Measurements from ENCODE around the gene EFNA5.

EFNA5 gene

GRCh38 chr5:107430071-107430625 lies 240.6 kb downstream of the EFNA5 start:
- no peak for DNase-seq (ENCODE audit: low read depth in 2 of 2)

GRCh38 chr5:107428303-107428813 lies 242.4 kb downstream of the EFNA5 start:
- no peak for DNase-seq (ENCODE audit: low read depth in 2 of 2)

- no peak for DNase-seq (ENCODE audit: low read depth in 2 of 2)
These were observed 243.9 kb downstream of the EFNA5 start for GRCh38 chr5:107426872-107427271.

GRCh38 chr5:107426209-107426608 lies 244.5 kb downstream of the EFNA5 start:
- no peak for DNase-seq (ENCODE audit: low read depth in 2 of 2)

- DNase-seq (ENCODE audit: low read depth in 2 of 2), result no peak
These were observed 245.2 kb downstream of the EFNA5 start for GRCh38 chr5:107425541-107426031.

- DNase-seq (ENCODE audit: low read depth in 2 of 2), result no peak
These were observed 246.2 kb downstream of the EFNA5 start for GRCh38 chr5:107424491-107424890.

- DNase-seq (ENCODE audit: low read depth in 2 of 2), result no peak
These were observed 248.2 kb downstream of the EFNA5 start for GRCh38 chr5:107422494-107422893.

- DNase-seq (ENCODE audit: low read depth in 2 of 2), result no peak
These were observed 251.2 kb downstream of the EFNA5 start for GRCh38 chr5:107419498-107419897.

- no peak for DNase-seq (ENCODE audit: low read depth in 2 of 2)
These were observed 251.8 kb downstream of the EFNA5 start for GRCh38 chr5:107418902-107419301.

GRCh38 chr5:107418071-107418470 lies 252.7 kb downstream of the EFNA5 start:
- no peak for DNase-seq (ENCODE audit: low read depth in 2 of 2)

- DNase-seq (ENCODE audit: low read depth in 2 of 2), result no peak
These were observed 255.0 kb downstream of the EFNA5 start for GRCh38 chr5:107415762-107416161.

- no peak for DNase-seq (ENCODE audit: low read depth in 2 of 2)
These were observed 255.9 kb downstream of the EFNA5 start for GRCh38 chr5:107414802-107415201.

GRCh38 chr5:107413754-107414153 lies 257.0 kb downstream of the EFNA5 start:
- no peak for DNase-seq (ENCODE audit: low read depth in 2 of 2)

- no peak for DNase-seq (ENCODE audit: low read depth in 2 of 2)
These were observed 262.2 kb downstream of the EFNA5 start for GRCh38 chr5:107408564-107408963.

- DNase-seq (ENCODE audit: low read depth in 2 of 2), result no peak
These were observed 262.9 kb downstream of the EFNA5 start for GRCh38 chr5:107407713-107408298.

- DNase-seq (ENCODE audit: low read depth in 2 of 2), result no peak
These were observed 266.0 kb downstream of the EFNA5 start for GRCh38 chr5:107404595-107405374.

GRCh38 chr5:107403228-107403953 lies 267.3 kb downstream of the EFNA5 start:
- DNase-seq (ENCODE audit: low read depth in 2 of 2), result no peak

- no peak for DNase-seq (ENCODE audit: low read depth in 2 of 2)
These were observed 268.1 kb downstream of the EFNA5 start for GRCh38 chr5:107402434-107403227.

GRCh38 chr5:107401470-107402122 lies 269.1 kb downstream of the EFNA5 start:
- DNase-seq (ENCODE audit: low read depth in 2 of 2), result no peak

GRCh38 chr5:107400328-107400727 lies 270.4 kb downstream of the EFNA5 start:
- DNase-seq (ENCODE audit: low read depth in 2 of 2), result no peak

- DNase-seq (ENCODE audit: low read depth in 2 of 2), result no peak
These were observed 272.0 kb downstream of the EFNA5 start for GRCh38 chr5:107398703-107399102.

Measured in stimulated activated CD4-positive, alpha-beta T cell treated with anti-CD3 and anti-CD28 coated beads, Interleukin-15, amount 100 ng/mL, for 48 hours (primary cell).